BE2C (cell line): Measurements from ENCODE around the gene ABL2.

Experiments
- DNase-seq: peaks from one replicate; pipeline ENCODE4 v3.0.0-alpha.2; 2020
- H3K27me3 ChIP-seq: fragments of 250-450 bp; sonication (Bioruptor Pico); 2 replicates; pipeline ENCODE4 v1.5.1; 2020; ENCODE audit warnings: mild to moderate bottlenecking
- H3K36me3 ChIP-seq: fragments of 250-450 bp; sonication (Bioruptor Pico); 2 replicates; pipeline ENCODE4 v1.5.1; 2020; ENCODE audit warnings: mild to moderate bottlenecking
- H3K4me1 ChIP-seq: fragments of 250-450 bp; sonication (Bioruptor Pico); 2 replicates; pipeline ENCODE4 v1.5.1; 2020
- H3K4me3 ChIP-seq: 2 replicates; pipeline ENCODE4 v1.5.1; 2011; ENCODE audit warnings: low read depth, low read length
- H3K9me3 ChIP-seq: fragments of 250-450 bp; sonication (Bioruptor Pico); 2 replicates; pipeline ENCODE4 v1.5.1; 2020
- CTCF ChIP-seq: IDR thresholded peaks from 2 replicates; pipeline ENCODE4 v1.5.1; 2012; ENCODE audit warnings: mild to moderate bottlenecking, low read depth, low read length

Gene ABL2

GRCh38 chr1:179194068-179194537 is 35.4 kb downstream of the ABL2 start:
- TF ChIP-seq CTCF, result no peak
- H3K4me3 ChIP-seq, result no peak overlapping the region
- no peak for DNase-seq
- H3K27me3 ChIP-seq, result no peaks in the 10 kb centered on the region
- no peaks in the 10 kb centered on the region for H3K36me3 ChIP-seq
- H3K4me1 ChIP-seq, result no peaks in the 10 kb centered on the region; the same call in 1 of the 2 replicates
- no peaks in the 10 kb centered on the region for H3K9me3 ChIP-seq

DNA sequence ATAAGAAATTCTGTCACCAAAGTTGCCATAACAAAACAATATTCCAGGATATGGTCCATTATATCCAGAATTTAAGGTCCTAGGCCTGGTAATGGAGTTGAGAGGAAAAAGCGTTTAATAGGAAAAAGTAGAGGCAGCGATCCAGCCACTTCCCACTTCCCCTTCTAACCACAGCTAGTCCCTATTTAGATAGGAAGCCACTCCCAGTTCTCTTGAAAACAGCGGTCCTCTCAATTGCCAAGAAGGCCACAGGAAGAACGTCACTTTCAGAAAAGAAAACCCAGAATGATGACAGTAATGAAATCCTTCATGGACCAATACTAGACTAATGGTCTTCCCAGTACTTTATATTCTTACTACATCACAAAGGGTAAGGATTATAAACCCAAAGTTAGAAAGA is 38.6 kb downstream of the ABL2 start:
- Histone ChIP-seq H3K4me1 (no peaks in the 10 kb centered on the region; the same call in 1 of the 2 replicates), H3K36me3 (no peaks in the 10 kb centered on the region), H3K9me3 (no peaks in the 10 kb centered on the region), H3K27me3 (no peaks in the 10 kb centered on the region), H3K4me3 (no peak overlapping the region)
- TF ChIP-seq CTCF, result no peak
- no peak for DNase-seq

DNA sequence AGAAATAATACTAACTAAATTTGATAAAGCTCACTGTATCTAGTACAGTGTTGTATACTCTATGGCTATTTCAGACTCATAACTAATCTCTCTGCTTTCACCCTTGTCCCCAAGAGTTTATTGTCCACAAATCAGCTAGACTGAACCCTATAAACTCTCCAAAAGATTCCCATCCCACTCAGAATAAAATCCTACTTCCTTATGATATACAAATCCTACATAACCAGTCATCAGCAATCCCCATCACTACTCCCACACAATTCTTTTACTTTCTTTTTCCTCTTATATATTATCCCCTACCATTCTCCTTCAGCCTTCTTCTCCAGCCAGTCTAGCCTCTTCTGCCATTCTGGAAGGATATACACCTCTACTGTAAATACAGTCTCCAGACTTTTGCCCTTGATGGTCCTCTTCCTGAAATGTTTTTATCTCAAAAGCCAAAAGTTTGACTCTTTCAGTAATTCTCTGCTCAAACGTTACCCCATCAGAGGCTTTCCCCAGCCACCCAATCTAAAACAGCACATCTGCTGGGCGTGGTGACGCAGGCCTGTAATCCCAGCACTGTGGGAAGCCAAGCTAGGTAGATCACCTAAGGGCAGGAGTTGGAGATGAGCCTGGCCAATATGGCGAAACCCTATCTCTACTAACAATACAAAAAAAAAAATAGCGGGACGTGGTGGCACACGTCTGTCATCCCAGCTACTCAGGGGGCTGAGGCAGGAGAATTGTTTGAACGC is 41.6 kb downstream of the ABL2 start:
- no peak for TF ChIP-seq CTCF
- no peak for DNase-seq
- H3K27me3 ChIP-seq, result no peaks in the 10 kb centered on the region
- no peaks in the 10 kb centered on the region; the same call in 1 of the 2 replicates for H3K4me1 ChIP-seq
- no peaks in the 10 kb centered on the region for H3K9me3 ChIP-seq
- no peak overlapping the region for H3K4me3 ChIP-seq
- no peaks in the 10 kb centered on the region for H3K36me3 ChIP-seq

DNA sequence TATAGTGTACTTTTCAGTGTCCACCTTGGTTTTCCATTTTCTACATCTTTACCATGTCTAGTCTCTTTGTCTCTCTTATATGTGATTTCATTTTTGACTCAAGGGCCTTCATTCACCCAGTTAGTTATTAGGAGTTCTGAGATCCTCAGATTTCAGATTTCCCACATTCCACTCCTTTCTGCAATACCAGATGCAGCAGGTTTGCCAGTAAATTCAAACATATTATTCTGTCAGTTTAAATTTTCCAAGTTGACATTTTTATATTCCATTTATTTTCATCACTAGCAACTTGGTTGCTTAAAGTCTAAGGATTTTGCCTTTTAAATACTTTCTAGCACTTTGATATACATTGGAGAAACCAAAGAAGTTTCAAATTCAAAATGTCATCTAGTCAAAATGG is 42.4 kb downstream of the ABL2 start:
- TF ChIP-seq CTCF, result no peak
- DNase-seq, result no peak
- H3K27me3 ChIP-seq, result no peaks in the 10 kb centered on the region

DNA sequence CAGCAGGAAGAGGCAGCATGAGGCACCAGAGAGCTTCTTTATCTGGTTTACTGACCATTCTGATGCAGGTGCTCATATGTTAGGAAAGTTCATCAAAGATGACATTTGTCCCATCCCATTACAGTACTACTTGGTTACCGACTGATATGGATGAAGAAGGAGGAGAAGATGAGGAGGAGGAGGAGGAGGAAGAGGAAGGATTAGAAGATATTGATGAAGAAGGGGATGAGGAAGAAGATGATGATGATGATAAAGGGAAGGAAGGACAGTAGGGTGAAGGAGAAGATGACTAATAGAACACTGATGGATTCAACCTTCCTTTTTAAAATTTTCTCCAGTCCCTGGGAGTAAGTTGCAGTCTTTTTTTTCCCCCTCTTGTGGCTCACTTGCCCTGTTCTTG is 45.1 kb downstream of the ABL2 start:
- Histone ChIP-seq H3K4me1 (no peaks in the 10 kb centered on the region; the same call in 1 of the 2 replicates), H3K9me3 (no peaks in the 10 kb centered on the region), H3K4me3 (no peak overlapping the region), H3K36me3 (no peaks in the 10 kb centered on the region), H3K27me3 (no peaks in the 10 kb centered on the region)
- DNase-seq, result no peak
- TF ChIP-seq CTCF, result no peak

More for the DNA sequence above, 42.4 kb downstream of the ABL2 start:
- Histone ChIP-seq H3K9me3 (no peaks in the 10 kb centered on the region), H3K4me1 (no peaks in the 10 kb centered on the region; the same call in 1 of the 2 replicates), H3K4me3 (no peak overlapping the region), H3K36me3 (no peaks in the 10 kb centered on the region)

GRCh38 chr1:179183857-179184256 is 45.6 kb downstream of the ABL2 start:
- DNase-seq, result no peak
- no peak for TF ChIP-seq CTCF
- Histone ChIP-seq H3K4me3 (no peak overlapping the region), H3K9me3 (no peaks in the 10 kb centered on the region), H3K36me3 (no peaks in the 10 kb centered on the region), H3K27me3 (no peaks in the 10 kb centered on the region), H3K4me1 (no peaks in the 10 kb centered on the region; the same call in 1 of the 2 replicates)
